GM11168 (cell line): Measurements from ENCODE around the gene SNX32.

Experiments used
- in situ Hi-C: fragments of 300-500 bp; cut with MboI; formaldehyde crosslinking; loops from one replicate; pipeline ENCODE4 v1.12.0; 2022; ENCODE audit warnings: low sequenced_read_pairs; ENCODE audit not compliant: unreplicated experiment

SNX32 gene

DNA sequence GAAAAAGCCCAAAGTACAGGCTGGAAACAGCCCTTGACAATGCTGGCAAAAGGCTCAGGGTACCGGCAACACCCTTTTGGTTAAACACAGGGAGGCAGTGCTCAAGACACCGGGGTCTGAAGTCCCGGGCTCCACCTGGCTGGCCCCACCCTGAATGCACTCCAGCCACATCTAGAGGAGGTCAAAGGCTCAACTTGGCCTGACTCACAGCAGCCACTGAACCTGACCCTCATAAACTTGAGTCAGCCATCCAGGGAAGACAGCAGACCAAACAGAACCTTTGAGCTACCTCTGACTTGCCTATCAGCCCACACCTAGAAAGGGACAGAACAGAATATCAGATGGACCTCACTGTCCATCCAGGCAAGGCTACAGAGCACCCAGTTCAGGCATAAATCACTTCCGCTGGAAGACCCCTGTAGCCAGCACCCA lies 20.4 kb downstream of the SNX32 start:
- in situ Hi-C loops, result no loop called here

DNA sequence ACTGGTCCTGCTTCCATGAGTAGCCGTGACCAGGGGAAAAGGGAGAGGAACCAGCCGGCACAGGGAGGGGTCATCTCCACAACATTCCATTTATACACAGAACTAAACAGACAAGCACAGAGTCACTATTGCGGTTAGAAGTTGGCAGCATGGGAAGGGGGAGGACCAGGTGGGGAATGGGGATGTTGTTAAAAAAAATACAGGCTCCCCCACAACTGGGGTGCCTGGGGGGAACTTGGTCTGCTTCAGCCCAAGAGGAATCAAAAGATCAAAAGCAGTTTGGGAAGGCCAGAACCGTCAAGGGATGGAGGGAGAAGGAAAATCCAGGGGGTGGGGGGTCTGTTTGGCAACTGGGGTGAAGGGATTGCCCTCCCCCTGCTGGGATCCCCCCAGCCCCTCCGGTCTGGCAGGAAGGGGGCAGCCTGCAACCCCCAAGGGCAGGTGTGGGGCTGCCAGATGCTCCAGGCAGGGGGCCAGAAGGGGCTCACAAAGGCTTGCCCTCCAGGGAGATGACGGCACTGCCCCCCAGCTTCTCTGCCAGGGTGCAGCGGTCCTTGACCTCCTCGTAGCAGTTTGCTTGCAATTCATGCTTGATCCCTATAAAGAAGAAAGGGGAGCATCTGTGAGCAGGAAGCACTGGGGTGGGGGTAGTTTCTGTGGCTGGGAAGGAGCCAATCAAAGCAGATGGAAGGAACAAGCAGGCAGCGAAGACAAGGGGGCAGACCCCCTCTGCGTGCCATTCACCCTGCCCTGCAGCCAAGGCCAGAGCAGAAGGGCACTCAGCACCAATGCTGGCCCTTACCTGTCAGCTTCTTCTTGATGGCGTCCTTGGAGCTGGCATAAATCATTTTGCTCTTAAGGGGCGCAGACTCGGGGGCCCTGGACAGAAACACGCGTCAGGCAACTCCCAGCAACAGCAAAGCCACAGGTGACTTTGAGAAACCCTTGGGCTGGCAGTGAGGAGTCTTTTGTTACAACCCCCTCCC lies 21.4 kb downstream of the SNX32 start:
- in situ Hi-C loops, result no loop called here

DNA sequence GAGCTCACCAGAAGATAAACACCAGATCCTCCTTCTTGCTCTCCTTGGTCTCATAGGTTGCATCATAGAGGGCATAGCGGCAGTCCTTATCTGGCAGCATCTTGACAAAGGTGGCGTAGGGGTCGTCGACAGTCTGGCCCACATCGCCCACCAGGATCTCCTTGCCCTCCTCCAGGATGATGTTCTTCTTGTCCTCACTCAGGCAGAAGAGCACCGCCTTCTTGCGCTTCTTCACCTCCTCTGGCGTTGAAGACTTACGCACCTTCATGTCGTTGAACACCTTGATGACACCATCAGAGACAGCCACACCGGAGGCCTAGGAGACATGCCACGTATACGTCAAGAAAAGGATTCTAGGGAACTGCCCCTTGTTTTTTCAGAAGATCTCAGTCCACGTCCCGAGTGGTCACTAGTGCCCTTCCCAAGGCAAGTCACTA lies 22.2 kb downstream of the SNX32 start:
- in situ Hi-C loops, result no loop called here

DNA sequence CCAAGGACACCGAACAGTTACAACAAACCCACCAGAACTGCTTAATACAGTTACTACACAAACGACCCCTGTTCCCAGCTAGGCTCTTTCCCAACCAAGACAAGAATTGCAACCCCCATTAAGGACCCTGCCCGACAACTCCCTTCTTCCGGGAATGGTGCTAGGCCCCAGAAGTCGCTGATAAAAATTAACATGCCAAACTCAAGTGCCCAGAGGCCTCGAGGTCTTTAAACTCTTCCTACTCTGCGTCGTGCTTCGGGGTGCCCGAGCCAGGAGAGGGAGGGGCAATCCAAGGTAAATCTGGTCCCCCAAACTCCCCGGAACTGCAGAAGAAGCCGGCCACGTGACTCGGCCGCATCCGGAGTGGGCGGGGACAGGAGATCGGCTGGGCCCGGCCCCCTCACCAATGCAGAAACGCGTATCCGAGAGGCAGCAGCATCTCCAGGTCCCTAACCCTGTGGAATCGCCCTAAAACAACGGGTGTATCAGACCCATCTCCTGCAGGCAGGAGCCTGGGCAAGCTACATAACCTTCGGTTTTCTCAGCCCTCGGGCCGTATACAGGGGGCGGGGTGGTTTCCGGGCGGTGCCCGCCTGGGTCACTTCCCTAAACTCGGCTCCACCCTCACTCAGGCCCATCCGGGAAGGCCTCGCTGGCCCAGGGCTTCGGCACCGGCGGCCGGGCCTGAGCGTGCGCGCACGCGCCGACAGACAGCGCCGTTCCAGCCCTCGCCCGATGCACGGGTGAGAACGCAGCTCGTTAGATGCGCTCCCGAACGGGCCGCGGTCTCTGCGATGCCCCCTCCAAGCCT lies 23.1 kb downstream of the SNX32 start:
- in situ Hi-C loops, result no loop called here

DNA sequence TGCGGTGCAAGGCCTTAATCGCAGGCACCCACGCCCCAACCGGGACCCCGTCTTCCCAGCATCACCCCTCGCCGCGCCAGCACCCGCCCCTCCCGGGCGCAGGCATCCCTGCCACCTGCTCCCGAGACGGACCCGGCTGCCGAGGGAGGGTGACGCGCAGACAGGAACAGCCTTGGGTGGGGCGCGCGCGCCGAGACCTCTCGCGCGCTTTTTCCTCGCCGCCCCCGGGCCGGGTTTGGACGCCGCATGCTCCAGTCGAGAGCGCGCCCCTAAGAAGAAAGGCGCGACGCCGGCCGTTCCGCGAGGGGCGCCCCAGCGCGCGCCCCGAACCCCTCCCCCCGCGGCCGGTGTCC lies 23.7 kb downstream of the SNX32 start:
- in situ Hi-C loops, result no loop called here

DNA sequence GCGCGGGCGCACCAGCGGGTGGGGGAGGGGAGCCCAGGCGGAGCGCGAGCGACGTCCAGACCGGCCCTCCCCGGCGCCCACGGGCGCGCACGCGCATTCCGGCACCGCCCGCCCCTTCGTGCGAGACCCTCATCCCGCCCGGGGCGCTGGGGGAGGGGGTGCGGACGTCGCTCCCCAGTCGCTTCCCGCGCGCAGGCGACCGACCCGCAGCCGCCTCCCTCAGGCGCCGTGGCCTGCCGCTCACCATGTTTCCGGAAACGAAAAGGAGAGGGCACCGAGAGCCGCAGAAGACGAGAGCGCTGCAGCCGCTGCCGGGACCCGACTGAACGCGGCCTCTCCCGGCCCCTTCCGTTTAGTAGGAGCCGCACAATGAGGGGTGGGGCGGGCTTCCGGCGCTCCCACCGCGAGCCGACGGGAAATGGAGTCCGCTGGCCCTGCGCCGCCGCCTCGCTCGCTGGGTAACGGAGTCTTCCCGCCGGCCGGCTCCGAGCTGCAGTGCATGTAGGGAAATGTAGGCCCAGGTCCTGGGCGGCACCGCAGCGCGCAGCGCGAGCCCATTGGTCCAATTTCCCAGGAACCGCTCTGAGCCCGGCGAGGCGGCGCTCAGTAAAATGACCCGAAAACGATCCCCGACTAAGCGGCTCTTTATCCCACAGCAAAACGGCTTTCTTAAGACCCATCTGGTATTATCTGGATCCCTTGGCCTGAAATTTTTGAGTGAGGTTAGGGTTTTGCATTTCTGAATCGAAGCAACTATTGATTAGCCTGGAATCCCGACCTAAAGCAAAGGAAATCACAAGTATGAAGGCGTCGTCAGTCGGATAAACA lies 24.3 kb downstream of the SNX32 start, which contains the start of gene CFL1:
Gene CFL1, minus strand, starts transcription at position 328 of the 828 bp plus-strand sequence. Its CDS starts 81 bp downstream, at position 247.
- in situ Hi-C loops, result no loop called here

DNA sequence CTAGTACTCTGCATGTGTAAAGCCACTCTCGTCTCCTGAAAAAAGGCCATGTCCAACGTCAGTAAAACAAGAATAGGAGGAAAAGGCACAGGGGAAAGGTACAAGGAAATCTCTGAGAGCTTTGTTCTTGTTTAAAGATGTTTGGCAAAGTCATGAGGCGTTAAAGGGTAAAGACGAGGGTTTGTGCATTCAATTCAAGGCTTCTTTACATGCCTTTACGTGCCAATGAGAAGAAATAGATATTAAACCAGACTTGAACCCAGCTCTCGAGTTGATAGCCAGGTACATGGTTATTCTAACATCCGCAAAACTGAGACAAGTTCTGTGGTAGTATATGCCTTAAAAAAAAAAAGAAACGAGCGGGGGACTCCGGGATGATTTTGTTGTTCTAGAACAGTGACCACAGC lies 24.9 kb downstream of the SNX32 start:
- in situ Hi-C loops, result no loop called here

DNA sequence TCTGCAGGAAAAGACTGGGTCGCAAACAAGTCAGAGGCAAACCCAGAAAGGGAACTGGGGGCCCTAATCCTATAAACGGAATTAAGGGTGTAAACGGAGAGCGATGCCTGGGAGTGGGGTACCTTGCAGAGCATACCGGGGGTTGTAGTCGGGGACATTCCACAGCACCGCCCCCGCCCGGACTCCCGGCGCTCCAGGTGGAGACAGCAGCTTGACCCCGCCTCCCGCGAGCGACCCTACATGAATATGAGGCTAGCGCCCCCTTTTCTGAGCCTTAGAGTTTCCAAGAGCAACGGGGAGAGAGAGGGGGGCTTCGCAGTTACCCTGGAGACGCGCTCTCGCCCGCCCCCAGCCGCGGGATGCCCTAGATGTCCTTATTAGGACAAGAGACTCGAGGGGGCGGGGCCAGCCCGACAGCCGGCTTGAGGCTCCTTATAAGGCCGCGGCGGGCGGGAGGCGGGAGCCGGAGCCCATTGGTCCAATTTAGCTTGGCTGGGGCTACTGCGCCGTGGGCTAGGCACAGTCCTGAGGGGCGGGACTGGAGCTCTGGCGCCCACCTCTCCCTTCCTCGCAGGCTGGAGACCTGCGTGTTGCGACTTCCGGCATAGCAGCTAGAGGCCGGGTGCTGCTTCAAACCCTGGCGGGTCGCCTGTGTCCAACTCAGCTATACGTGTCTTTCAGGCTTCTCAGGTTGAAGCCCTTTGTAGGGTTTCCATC lies 25.5 kb downstream of the SNX32 start:
- in situ Hi-C loops, result no loop called here

DNA sequence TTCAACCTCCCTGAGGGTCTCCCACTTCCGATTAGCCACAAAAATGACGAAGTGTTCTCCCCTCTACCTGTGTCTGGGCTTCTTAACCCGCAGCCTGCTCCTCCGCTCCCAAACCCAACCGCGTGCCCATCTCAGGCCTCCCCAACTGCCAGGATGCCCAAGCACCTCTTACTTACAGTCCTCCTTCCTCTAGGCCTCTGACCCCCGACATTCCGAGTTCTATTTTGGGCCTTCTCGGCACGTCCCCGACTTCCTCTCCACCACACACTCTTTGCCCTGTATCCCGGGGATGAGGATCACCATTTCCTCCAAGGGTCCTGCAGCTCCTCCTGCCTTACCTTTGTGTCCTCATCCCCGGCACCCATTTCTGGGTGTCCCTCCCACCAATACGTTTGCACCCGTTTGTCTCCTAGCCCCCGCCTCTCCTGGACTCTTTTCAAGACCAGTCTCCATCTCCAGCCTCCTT lies 26.1 kb downstream of the SNX32 start:
- in situ Hi-C loops, result no loop called here

DNA sequence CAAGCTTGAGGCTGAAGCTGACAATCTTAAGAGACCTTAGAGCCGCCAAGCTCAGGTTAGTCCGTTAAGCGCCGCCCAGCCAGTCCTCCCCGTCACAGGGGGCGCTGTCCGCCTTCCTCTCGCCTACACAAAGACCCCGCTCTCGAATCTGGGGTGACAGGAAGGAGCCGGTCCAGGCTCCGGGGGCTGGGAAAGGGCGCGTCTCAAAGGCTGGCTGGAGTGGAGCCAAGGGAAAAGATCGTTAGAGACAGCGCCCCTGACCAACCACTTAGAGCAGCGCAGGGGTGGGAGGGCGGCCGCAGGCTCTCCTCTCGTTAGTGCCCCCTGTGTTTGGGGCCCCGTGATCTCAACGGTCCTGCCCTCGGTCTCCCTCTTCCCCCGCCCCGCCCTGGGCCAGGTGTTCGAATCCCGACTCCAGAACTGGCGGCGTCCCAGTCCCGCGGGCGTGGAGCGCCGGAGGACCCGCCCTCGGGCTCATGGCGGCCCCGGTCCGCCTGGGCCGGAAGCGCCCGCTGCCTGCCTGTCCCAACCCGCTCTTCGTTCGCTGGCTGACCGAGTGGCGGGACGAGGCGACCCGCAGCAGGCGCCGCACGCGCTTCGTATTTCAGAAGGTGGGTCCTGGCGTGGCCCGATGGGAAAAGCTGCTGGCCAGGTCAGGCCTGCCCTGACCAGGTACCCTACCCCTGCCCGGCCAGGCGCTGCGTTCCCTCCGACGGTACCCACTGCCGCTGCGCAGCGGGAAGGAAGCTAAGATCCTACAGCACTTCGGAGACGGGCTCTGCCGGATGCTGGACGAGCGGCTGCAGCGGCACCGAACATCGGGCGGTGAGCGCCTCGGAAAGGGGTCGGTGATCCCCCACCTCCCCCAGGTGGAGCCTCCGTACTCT lies 26.8 kb downstream of the SNX32 start, which contains the start of gene MUS81:
Gene MUS81, plus strand, starts transcription at position 156 of the 887 bp plus-strand sequence. Its CDS starts 321 bp downstream, at position 477.
- in situ Hi-C loops, result no loop called here

DNA sequence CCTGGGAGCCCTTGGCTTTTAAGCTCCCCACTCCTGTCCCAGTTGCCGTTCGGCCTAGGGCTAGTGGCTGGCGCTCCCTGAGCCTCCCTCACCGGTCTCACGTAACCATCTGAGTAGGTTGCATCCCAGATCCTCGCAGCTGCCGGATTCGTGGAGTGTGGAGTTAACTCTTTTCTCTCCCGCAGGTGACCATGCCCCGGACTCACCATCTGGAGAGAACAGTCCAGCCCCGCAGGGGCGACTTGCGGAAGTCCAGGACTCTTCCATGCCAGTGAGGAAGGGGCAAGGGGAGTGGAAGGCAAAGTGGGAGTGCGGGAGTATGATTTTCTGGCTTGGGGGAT lies 27.4 kb downstream of the SNX32 start:
- in situ Hi-C loops, result no loop called here

DNA sequence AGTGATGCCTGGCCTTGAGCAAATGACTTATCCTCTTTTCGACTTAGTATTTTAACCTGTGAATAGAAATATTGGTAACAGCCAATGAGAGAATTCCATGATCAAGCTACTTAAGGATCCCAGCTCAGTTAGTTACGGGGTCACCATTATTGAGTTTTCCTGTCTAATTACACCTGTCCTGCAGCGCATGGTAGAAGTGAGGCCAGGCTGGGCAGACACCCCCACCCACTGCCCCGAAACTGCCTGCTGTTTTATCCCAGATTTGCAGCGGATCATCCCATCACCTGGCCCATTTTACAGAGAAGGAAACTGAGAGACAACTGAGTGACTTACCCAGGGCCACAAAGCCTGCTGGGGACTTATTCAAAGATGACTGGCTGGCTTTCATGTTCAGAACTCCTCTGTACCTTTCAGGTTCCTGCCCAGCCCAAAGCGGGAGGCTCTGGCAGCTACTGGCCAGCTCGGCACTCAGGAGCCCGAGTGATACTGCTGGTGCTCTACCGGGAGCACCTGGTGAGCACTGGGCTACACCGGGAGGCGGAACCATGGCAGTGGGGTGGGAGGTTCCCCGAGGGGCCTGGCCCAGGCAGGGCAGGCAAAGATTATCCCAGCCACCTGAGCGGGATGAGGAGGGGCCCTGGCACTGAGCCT lies 27.9 kb downstream of the SNX32 start:
- in situ Hi-C loops, result no loop called here

DNA sequence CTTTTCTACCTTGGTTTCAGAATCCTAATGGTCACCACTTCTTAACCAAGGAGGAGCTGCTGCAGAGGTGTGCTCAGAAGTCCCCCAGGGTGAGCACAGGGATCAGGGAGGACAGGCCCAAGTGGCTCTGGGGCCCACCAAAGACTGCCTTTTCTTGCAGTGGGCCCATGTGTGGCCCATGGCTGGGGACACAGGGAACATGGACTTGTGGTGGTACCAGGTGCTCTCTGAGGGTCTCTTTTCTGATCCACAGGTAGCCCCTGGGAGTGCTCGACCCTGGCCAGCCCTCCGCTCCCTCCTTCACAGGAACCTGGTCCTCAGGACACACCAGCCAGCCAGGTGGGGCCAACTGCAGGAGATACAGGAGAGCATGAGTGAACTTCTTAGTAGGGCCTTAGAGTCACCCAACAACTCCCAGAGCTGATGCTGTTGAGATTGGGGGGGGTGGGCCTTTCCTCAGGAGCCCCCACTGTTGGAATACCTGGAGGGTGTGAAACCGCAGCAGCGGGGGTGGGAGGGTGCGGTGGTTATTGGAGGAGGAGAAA lies 28.5 kb downstream of the SNX32 start:
- in situ Hi-C loops, result no loop called here

DNA sequence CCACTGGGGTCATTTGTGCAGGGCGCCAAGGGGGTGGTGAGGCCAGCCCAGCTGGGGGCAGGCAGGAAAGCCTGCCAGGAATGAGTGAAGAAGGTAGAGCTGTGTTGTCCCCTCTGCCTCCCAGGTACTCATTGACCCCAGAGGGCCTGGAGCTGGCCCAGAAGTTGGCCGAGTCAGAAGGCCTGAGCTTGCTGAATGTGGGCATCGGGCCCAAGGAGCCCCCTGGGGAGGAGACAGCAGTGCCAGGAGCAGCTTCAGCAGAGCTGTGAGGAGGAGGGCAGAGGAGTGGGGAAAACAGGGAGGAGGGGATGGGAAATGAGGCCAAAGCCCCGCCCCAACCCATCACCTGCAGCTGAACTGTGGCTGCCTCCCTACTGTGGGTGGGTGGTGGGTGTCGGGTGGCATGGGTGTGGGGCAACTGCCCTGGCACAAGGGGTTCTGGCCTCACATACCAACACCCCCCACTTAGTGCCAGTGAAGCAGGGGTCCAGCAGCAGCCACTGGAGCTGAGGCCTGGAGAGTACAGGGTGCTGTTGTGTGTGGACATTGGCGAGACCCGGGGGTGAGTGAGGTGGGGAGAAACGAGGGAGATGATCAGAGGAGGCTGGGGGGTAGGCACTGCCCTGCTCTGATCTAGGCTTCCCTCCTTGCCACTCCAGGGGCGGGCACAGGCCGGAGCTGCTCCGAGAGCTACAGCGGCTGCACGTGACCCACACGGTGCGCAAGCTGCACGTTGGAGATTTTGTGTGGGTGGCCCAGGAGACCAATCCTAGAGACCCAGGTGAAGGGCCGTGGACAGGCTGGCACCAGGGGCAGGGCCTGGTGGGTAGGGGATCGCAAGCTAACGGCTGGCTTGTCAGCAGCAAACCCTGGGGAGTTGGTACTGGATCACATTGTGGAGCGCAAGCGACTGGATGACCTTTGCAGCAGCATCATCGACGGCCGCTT lies 29.5 kb downstream of the SNX32 start:
- in situ Hi-C loops, result no loop called here

DNA sequence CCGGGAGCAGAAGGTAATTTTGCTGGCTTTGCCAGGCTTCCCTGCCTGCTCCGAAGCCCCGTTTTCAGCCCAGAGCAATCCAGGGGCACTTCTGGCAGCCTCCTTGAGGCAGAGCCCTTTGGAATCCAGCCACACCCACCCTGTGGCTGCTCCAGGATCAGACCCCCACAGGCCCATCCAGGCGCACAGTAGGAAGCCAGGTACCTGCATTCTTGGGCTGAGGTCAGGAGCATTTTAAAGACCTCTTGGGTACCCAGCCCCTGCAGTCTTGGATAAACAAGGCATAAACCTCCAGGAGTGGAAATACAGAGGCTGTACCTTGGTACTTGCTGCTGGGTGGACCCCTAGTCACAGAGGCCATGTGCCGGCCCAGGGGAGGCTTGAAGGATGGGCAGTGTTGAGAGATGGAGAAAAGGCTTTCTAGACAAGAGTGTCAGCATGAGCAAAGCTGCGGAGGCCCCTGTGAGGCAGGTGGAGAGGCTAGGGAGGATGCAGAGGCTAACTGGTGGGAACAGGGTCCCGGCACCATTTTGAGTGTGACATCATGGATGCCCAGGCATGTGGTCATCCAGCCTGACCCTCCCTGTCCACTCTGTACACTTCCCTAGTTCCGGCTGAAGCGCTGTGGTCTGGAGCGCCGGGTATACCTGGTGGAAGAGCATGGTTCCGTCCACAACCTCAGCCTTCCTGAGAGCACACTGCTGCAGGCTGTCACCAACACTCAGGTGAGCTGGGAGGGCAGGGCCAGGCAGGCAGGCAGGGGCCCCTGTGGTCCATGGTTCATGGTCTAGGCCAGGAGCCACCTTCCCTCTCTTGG lies 30.3 kb downstream of the SNX32 start:
- in situ Hi-C loops, result no loop called here
